CD4-positive, alpha-beta T cell treated with Interleukin-12 subunit alpha and Interleukin-12 subunit beta, for 1 hour (primary cell): ENCODE results near the gene PDRG1.
"Not testable (repeated sequence)": the region's sequence is repeated elsewhere in the genome, so short reads cannot be mapped to it uniquely, and the experiment has no call there.

Experiments used
- DNase-seq: peaks from one replicate; pipeline ENCODE4 v3.0.0-alpha.2; 2020

The PDRG1 gene

DNA sequence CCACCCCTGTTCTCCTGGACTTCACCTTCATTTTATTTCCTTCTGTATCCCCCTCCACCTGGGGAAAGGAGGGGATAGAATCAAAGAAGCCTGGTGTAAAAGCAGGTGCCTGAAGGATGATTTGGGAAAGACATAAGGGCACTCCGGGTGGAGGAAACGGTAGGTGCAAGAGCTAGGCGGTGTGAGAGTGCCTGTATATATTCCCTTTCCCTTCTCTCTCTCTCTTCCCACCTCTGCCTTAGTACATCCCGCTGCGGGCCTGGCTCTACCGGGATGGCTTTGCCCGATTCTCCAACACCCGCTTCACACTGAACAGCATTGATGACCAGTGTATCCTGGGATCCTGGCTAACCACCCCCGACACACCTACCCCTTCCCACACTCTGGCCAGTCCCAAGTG lies 26.2 kb downstream of the PDRG1 start:
- no peak for DNase-seq

- no peak for DNase-seq
Observed at GRCh38 chr20:31924561-31924960, 27.3 kb downstream of the PDRG1 start.

DNA sequence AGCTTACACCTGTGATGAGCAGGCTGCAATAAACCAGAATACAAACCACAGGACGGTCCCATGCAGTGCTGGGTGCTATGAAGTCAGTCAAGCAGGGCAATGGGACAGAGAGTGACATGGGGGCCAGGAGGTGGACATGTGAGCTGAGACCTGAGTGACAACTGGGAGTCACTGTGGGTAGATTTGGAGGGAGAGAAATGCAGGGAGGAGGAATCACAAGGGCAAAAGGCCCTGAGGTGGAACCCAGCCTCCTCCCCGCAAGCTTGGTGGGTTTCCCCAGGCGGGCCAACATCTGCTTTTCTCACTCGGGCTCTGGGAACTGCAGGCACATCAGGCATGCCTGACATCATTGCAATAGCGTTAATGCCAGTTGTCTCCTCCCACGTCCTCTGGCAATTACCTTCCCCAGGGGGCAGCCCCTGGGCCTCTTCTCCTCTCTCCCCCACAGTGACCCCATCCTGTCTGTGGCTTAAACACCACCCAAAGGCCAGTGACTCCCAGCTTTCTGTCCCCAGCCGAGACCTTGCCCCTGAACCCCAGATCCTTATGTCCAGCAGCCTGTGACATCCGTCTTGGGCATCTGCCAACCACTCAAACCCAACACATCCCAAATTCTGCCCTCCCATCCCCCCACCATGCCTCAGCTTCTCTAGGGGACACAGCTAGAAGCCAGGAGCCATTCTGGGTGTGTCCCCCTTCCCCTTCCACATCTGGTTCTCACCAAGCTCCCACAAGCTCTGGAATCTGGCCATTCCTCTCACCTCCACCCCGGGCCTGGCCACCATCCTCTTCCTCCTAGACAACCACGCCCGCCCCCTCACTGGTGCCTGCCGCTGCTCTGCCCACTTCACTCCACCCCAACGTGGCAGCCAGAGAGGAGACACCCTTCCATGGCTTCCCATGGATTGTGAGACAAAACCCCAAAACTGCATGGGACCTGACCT lies 28.2 kb downstream of the PDRG1 start:
- DNase-seq: no peak

GRCh38 chr20:31922588-31922987 lies 29.3 kb downstream of the PDRG1 start:
- DNase-seq: no peak

- DNase-seq: no peak
Observed at GRCh38 chr20:31922181-31922580, 29.7 kb downstream of the PDRG1 start.

- DNase-seq: not testable (repeated sequence)
Observed at GRCh38 chr20:31921480-31921879, 30.4 kb downstream of the PDRG1 start.

- no peak for DNase-seq
Observed at GRCh38 chr20:31920275-31920855, 31.5 kb downstream of the PDRG1 start.

DNA sequence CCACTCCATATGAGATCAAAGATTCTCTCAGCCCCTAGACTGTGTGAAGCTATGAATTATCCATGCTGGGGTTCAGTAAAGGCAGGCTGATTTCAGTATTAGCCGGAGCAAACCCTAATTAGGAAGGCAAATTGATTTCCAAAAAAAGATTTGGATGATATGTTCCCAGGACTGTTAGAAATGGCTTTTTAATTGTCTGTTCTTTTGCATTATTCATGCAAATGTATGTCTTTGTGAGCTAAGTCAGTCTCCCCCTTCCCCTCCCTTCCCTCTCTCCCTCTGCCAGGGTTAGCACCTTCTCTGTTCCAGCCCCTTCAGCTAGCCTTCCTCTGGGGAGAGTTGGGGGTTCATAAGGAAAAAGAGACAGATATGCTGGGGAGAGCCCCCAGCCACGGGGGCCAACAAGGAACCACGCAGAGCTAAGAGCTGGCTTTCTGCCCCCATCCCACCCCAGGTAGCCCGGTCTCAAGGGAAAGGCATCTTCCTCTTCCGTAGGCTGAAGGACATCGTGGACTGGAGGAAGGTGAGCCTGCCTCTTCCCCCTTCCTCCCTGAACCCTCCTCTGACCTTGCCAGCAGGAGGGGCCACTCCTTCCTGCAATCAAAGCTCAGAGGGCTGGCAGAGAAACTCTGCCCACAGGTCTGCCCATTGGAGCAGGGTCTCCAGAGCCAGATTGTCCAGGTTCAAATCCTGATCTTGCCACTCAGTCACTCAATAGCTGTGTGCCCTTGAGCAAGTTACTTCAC lies 32.3 kb downstream of the PDRG1 start:
- DNase-seq: no peak

DNA sequence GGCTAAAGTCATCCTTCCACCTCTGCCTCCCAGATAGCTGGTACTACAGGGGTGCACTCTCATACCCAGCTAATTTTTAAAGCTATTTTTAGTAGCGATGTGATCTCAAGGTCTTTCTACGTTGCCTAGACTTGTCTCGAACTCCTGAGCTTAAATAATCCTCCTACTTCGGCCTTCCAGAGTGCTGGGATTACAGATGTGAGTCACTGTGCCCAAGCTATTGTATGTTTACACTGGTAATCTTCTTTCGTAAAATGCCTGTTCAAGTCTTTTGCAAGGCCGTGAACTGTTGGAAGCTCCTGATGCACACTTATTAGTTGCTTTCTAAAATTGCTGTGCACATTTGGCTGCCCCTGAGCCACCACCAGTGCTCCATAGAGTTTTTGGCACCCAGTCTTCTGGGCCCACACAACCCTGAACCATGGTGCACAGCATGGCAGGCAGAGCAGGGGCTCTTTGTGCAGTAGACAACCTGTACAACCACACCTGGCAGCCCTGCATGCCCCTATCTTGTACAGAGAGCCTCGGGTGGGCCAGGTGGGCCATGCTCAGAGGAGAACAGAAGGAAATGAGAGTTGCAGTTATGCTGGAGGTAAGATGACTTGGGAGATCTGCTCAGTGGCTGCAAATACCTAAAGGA lies 33.3 kb downstream of the PDRG1 start:
- no peak for DNase-seq

- not testable (repeated sequence) for DNase-seq
Observed at GRCh38 chr20:31917962-31918412, 33.9 kb downstream of the PDRG1 start.

GRCh38 chr20:31916708-31917107 lies 35.1 kb downstream of the PDRG1 start:
- no peak for DNase-seq

DNA sequence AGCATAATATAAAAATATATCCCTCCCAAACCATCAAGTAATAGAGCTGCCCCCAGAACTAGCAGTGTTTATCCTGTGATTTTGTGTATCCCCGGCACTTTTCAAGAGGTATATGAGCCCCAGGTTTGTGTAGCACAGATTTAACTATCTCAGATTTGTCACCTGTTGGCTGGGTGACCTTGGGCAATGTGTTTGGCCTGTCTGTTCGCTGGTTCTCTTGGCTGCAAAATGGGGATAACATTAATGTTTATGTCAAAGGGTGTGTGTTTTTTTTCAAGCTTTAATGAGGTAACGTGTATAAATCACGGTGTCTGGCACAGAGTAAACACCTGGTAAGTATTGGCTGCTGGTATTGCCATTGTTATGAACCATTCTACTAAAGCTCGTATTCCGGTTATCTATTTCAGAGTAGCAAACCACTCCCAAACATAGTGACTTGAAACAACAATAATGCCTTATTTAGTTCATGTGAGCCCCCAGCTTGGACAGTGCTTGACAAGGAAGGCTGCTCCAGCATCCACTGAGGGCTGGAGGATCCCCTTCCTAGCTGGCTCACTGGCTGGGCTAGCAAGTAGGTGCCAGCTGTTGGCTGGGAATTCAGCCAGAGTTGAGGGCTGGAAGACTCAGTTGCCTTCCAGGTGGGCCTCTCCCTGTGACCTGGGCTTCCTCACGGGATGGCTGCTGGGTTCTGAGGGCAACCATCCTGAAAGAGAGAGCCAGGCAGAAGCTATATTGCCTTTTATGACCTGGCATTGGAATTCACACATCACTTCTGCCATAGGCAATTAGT lies 36.2 kb downstream of the PDRG1 start:
- DNase-seq: no peak

DNA sequence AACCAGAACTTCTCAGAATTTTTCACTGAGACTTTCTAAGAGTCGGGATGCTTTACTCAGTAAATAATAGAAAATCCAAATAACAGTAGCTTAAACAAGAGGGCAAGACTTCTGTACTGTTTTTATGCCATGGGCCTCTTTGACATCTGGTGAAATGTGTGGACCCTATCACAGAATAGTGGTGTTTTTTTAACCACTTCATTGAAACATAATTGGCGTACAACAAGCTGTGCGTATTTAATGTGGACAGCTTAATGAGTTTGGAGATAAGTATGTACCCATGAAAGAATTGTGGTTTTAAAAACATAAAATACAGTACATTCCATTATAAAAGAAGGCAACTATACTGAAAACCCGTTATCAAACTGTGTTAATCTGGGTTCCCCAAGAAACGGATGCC lies 37.7 kb downstream of the PDRG1 start:
- no peak for DNase-seq

- DNase-seq: no peak
Observed at GRCh38 chr20:31913431-31914157, 38.3 kb downstream of the PDRG1 start.

GRCh38 chr20:31910071-31910803 lies 41.6 kb downstream of the PDRG1 start:
- DNase-seq: no peak

GRCh38 chr20:31909253-31910070 lies 42.4 kb downstream of the PDRG1 start:
- DNase-seq: no peak

DNA sequence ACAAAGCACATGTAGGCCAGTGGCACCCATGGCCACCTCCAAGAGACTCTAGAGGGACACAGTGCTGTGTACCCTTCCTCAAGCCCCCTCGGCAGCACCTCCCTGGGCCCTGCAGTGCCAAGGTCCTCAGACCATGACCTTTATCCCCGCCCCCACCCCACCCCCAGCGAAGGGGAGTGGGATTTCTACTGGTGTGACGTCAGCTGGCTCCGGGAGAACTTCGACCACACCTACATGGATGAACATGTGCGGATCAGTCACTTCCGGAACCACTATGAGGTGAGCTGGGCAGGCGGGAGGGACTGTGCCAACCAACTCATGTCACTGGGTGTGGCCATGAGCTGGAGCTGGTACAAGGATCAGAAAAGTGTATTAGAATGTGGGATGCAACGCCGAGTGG lies 43.4 kb downstream of the PDRG1 start:
- no peak for DNase-seq

DNA sequence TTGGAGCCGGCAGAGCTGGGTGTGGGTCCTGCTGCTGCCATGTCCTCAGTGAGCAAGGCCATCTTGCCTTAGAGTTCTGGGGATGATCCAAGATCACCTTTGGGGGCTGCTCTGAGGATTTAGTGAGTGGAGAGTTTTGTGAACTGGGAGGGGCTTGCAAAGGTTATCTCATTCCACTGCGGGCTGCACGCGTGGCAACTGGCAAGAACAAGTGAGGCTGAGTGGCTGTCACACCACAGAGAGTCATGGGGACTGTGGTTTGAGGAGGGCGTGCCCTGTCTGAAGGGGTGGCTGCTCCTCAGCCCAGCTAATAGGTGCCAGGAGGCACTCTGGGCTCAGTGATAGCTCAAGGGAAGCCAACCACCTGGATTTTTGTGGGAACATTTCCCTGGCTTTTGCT lies 43.8 kb downstream of the PDRG1 start:
- no peak for DNase-seq

DNA sequence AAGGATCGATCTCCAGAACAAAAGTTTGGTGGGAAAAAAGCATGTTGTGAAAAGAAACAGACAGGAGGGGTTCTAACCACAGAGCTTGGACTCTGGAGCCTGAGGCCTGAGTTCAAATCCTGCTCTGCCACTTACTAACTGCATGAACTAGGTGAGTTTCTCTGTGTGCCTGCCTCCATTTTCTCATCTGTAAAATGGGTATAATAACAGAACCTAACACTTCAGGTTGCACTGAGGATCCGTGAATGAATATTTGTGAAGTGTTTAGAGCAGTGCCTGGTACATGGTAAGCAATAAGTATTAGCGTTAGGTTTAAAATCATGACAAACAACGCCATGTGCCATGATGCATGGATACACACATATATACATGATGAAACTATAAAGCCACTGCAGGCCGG lies 44.8 kb downstream of the PDRG1 start:
- no peak for DNase-seq

- DNase-seq: no peak
Observed at GRCh38 chr20:31906001-31906400, 45.8 kb downstream of the PDRG1 start.
